Right lobe of liver (tissue), 4 donors: ENCODE results near the gene SKIC8.

ENCODE experiments used
- CTCF ChIP-seq, 4 donors: fragments of 200-600 bp in 3 of 4; fragments of 450-650 bp in 1 of 4; IDR thresholded peaks; one replicate each; pipeline versions ENCODE4 v1.5.1 to v1.8.0; 2016 to 2022; ENCODE audit warnings: antibody characterized with exemption in 4 of 4, mild to moderate bottlenecking in 2 of 4
- POLR2A ChIP-seq: fragments of 450-650 bp; IDR thresholded peaks from one replicate; pipeline ENCODE4 v1.6.1; 2017; ENCODE audit warnings: antibody characterized with exemption, mild to moderate bottlenecking
- donor health status: DM: no; HTN: no; CAD: no.
- donor health status: DM: no; HTN: no; CAD: no.
- donor health status: DM: no; HTN: yes; CAD: no.

GRCh38 chr15:78261062-78261461, 38.3 kb downstream of the SKIC8 start:
- TF ChIP-seq POLR2A (no peak), CTCF (IDR thresholded peaks at IDR 0.05) (no peak)
